Measurements from ENCODE around the gene IFNA13.

IFNA13 gene

DNA sequence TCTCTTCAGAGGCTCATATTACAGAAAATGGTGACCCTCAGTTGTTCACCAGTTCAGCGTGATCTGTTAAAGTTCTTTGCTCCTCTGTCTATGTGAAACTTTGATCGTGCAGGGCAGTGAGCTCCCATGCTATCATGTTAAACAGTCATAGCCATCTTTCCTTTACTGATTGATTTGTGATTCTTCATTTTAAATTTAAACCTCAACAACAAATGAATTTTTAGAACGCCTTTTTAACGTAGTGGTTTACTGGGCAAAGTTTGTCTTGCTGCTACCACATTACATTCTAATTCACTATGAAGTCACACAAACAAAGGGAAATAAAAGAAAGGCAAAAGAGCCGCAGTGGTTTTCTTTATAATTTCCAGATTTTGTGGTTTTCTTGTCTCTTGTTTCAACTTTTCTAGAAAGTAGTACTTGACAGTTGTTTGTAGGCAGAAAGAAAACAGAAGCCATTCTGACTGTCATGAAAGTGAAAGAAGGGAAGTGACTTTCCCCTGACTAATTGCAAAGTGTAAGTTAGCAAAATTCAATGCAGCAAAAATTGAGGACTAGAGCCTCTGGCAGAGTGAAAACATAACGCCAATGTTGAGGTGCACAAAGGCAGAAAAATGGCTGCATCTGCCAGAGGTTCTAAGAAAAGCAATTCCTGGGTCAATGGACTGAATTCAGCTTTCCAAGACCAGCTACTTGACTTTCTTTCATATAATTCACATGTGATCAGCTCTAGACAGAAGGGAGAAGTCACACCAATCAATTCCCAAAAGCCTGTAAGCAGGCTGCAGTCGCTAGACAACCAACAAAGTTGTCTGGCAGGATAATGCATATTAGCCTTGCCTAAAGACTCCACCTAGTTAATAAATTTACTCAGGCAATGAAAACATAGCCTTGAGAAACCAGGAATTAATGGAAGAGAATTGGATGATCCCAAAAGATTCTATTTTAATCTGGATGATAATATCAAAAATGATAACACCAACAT, 10.1 kb downstream of the IFNA13 start:
- DNase-seq, result peak in 1 of 2 experiments; percentile 29

DNA sequence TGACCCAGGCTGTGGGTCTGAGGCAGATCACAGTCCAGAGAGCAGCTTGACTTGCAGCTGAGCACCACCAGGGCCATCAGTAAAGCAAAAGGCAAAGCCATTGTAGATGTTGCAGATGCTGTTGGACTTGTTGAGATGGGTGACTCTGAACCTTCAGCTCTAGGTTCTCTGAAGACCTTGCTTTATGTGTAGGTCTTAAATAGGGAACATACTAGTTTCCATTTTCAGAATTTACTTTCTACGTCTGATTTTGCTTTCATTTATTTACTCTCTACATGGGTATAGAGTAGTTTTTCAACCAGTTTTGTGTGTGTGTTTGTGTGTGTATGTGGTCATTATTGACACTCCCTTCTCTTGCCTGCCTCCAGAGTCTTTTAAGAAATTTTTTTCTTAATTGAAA, 17.1 kb downstream of the IFNA13 start, which contains the start of gene IFNA6:
Gene IFNA6, minus strand, starts transcription at position 101 of the 400 bp plus-strand sequence. Its CDS starts 0 bp downstream, at position 101.
- DNase-seq, result no peak

DNA sequence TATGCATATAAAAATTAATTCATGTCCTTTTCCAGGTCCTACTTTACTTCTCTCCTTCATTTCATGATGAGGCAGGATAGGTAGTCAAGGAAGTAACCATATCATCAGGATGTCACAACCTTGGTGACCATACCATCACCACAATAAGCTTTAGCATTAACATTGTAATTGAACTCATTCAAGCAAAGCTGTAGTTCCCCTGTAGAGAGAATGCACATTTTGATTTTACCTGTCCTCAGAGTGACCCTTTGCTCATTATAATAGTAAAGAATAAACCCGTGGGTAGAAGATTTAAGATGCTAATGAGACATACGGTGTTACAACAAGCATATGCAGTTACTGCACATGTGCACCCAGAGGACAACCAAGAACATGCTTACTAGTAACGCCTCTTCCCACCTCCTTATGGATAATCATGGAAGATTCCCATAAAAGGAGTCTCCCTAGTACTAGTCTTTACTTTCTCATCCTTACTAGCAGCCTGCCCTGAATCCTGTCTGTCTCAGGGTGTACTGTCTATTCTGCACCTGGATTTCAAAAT, 19.4 kb downstream of the IFNA13 start:
- DNase-seq, result no peak

DNA sequence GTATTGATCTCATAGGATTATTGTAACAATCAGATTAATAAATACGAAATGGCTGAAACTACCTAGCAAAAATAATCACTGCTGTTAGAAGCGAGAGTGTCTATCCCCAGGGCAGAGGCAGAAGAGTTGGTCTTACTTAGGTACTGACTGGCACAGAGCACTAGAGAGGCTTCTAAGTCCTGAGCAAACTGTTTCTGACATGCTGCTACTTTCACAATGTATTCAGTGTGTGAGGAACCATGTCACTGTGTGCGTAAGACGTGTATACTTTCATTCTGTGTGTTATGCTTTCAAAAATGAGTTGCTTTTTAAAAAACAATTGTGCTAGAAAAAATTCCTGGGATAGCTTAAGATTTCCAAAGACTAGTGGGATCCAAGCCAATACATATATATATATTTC, 27.1 kb downstream of the IFNA13 start:
- DNase-seq, result no peak

DNA sequence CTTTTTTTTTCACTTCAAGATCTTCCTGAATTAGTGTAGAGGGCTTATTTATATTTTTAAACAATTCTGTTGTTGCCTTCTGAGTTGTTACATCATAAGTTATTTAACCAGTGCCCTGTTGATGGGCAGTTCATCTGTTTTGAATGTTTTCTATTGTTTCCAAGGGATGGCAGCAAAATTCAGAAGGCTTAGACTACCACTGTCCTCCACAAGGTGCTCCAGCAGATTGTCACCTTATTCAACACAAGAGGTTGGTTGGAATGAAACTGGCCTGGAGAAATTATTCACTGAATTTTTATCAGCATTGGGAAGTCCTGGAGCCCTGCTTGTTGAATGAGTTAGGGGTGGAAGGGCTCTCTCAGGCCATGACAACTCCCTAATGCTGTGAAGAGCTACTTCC, 31.4 kb downstream of the IFNA13 start:
- DNase-seq, result no peak

DNA sequence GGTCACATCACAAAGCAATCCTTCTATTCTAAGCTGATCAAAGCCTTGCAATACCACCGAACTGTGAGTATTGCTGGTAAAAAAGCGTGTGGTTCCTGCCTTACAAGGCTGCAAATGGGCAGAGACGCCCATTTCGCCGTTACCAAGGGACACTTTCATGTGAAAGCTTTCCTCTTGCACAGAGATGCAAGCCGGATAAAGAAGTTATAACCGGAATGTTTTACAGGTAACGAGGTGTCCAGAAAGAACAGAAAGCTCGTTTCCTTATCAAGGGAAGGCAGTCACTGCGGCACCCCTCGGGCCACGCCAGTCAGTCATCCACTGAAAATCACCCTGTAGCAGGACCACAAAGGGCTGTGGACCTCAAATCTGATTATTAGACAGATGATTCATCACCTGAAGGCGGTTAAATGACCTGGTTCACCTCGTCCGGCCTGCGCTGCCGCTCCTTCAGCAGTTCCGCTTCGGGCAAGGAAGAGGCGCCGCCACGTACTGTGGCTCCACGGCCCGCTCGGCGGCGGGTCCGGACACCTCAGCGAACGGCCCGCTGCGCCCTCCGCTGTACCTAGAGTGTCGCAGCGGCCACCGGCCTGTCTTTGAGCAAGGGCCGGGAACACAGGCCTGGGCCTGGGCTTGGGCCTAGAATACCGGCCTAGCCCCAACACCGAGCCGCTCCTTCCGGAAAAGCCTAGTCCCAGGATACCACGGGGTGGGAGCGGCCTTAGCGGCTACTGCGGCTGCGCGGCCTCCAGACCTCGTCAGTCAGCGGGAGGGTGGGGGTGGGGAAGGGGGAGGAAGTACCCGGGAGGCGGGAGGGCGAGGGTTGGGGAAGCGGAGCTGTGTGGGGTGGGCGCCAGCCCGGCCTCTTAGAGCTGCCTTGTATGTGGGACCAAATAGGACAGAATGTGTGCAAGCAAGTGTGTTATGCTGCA, 32.9 kb downstream of the IFNA13 start, which contains the start of gene KLHL9:
Gene KLHL9, minus strand, starts transcription at position 704 of the 932 bp plus-strand sequence. Its CDS starts 545 bp downstream, at position 159.
- DNase-seq, result peak; percentile 89 to 91

DNA sequence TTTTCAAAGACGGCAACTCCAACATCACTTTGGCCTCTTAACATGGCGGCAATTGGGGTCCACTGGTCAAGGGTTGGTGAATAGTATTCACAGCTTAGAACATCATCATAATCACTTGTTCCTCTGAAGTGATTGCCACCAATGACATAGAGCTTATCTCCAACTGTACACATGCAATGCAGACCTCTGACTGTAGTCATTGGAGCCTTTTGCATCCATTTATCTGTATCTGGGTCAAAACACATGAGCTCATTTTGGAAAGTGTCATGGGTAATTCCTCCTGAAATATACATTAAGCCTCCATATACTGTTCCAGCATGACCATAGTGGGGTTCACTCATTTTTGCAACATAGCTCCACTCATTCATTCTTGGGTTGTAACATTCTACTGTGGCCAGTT, 34.6 kb downstream of the IFNA13 start:
- no peak for DNase-seq

DNA sequence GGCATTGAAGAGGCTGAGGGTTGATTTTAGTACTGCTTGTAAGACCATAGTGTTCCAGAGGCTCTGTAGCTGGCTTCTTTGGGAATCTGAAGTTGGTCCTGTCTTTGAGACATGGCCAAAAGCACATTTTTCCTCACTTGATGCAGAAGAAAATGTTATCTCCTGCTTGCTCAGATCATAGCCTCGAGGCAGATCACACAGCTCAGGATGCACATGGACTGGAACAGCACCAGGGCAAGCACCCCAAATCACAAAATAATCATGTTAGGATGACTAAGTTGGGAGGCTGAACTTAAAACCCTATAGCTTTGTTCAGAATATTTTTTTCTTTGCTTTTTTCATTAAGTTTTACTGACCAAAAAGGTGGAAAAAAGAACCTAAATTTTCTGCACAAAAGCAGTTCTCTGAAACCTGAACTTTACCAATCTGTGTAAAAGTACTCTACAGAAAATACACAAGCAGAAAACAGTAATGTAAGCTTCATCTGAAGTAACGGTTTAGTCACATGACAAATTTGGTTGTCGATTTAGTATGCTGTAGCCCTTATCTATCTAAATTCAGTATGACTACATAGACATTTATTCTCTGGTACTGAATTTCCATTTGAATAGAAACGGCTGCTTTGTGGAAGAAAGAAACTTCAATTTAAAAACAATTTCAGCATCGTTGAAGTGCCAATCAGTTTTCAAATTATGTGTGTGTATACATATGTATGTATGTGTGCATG, 36.0 kb downstream of the IFNA13 start:
- no peak for DNase-seq

DNA sequence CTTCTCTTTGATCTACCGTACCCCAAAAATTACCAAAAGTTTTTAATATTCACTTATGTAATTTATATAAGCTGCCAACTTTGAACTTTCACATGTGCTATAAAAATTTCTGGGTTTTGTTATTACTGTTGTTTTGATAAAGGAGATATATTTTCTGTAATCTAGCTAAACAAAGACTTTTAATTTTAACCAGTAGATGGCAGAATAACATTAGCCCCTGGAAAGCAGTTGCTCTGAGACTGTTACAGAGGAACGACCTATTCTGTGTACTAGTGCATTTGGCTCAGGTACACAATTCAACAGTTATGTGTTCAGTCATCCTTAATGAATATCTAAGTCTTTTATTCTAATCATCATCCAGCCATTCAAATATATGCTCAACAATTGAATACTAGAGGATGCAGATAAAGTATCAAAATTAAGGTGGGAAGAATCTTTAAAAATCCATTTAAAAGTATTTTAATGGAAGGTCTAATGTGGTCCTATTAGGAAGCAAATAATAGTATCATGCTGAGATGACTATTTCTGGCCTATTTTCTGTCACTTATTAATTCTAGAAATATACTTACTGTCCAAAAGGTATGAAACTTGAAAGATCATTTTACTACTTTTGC, 41.2 kb downstream of the IFNA13 start:
- DNase-seq, result no peak

DNA sequence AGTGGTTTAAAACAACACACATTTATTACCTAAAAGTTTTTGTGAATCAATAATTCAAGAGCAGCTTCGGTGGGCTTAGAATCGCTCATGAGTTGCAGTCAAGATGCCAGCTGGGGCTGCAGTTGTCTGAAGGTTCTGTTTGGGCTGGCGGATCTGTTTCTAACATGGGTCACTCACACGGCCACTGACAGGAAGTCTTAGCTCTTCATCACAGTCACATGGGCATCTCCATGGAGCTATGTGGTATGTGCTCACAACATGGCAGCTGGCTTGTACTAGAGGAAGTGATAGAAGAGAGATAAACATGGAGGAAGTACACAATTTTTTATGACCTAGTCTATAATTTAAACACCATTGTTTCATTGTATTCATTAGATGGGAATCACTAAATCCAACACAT, 43.8 kb downstream of the IFNA13 start:
- DNase-seq, result no peak

DNA sequence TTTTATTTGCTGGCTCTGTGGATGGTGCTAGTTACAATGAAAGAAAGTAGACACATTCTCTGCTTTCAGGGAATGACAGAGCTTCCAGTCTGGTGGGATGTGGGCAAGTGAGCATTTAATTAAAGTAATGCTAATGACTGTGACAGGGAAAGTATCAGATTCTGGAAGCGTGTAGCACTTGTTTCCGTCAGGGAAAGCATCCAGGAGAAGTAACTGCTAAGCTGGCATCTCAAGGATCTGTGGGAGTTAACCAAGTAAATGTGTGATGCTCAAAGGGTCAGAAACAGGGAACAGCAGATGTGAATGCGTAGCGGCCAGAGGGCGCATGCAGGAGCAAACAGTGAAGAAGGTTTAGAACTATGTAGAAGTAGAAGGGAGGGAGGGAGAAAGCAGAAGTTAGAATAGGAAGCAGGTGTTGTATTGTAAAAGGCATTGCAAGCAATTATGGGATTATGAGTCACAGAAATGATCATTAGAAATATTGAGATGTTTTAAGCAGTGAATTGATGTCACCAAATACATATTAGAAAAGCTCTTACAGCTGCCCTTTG, 44.9 kb downstream of the IFNA13 start:
- no peak for DNase-seq

DNA sequence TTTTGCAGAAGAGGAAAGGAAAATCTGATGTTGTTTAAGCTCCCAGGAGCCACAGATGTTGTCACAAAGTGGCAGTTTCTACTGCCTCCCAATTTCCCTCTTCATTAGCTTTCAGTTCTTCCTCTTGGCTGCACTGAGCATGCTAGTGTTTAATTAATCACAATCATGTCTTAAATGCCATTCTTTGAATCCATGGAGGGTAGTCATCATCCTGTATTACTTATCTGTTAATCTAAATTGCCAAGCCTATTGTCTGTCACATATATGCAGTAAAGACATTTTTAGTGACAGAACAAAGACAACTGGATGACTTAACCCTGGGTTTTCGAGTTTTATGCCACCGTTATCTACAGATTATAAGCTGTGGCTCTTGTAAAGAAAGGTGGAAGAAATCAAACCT, 47.4 kb downstream of the IFNA13 start:
- no peak for DNase-seq

DNA sequence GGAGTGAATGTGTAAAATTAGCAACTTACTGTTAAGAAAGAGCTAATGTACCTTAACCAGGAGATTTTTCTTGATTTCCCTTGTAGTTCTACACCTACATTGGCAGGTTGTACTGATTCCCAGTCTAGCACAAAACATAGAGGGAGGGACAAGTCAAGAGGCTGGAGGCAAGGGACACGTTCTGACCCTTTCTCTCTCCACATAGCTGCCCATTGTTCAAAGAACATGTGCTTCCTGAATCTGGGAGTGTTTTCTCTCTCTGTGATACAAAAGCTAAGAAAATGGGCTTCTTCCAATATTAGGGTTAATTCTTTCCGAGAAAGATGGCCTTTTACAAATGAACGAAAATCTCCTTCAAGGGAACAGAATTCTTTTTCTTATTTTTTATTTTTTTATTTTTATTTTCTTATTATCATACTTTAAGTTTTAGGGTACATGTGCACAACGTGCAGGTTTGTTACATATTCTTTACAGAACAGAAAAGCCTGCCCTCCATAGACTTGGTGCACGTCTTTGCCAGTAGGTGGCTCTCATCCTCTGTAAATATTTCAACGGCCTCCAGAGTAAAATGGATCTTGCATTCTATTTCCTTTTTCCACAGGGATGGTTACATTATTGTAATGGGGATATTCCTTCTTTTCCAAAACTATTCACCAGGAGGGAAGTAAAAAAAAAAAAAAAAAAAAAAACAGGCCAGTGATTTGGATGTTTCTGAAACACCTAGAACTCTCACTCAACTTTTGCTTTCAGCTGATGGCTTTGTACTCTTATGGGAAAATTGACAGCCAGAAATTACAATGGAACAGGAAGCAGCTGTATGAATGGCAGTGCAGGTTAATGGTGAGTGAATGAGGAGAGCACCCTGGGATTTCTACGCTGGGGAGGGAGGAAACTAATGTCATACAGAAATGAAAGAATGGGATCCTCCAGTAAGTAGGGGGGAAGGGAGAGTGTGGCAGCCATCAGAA, 49.6 kb downstream of the IFNA13 start:
- peak in 1 of 2 experiments; percentile 35 for DNase-seq
